ENCODE data around the gene GLO1. TPM values are rescaled to one million over a fixed set of nuclear protein-coding genes. Genes with fewer than 3 reads are reported as not detected.
"Not testable (repeated sequence)": the region's sequence is repeated elsewhere in the genome, so short reads cannot be mapped to it uniquely, and the experiment has no call there.

The GLO1 gene
- polyA plus RNA-seq, 1 experiment, result 123 TPM

- no peak for DNase-seq (ENCODE audit: low read depth, low spot score)
- Histone ChIP-seq H3K9me3 (ENCODE audit: control insufficient read depth, insufficient read depth, low read length) (no peaks in the 10 kb centered on the region; the same call in 1 of the 2 replicates), H3K4me3 (ENCODE audit: low read depth, low read length) (no peak overlapping the region), H3K27ac (ENCODE audit: low read depth, low read length) (no peak overlapping the region), H3K27me3 (ENCODE audit: control insufficient read depth, insufficient read depth, low read length) (peaks cover 6% of the 10 kb centered on the region)
- no peak for TF ChIP-seq CTCF (IDR thresholded peaks at IDR 0.05; ENCODE audit: low read depth, low read length)
- ChIA-PET CTCF (no interaction called here), POLR2A (no interaction called here)
These were observed 5.6 kb upstream of the GLO1 start for GRCh38 chr6:38708496-38708895.

- no peak for DNase-seq (ENCODE audit: low read depth, low spot score)
- Histone ChIP-seq H3K4me3 (ENCODE audit: low read depth, low read length) (no peak overlapping the region), H3K27me3 (ENCODE audit: control insufficient read depth, insufficient read depth, low read length) (peaks cover 6% of the 10 kb centered on the region), H3K27ac (ENCODE audit: low read depth, low read length) (no peak overlapping the region), H3K9me3 (ENCODE audit: control insufficient read depth, insufficient read depth, low read length) (no peaks in the 10 kb centered on the region; the same call in 1 of the 2 replicates)
- no peak for TF ChIP-seq CTCF (IDR thresholded peaks at IDR 0.05; ENCODE audit: low read depth, low read length)
- POLR2A ChIA-PET, result no interaction called here
- CTCF ChIA-PET, result no interaction called here
These were observed 3.0 kb upstream of the GLO1 start for GRCh38 chr6:38705924-38706323.

- H3K27ac ChIP-seq (ENCODE audit: low read depth, low read length), result no peak overlapping the region
- H3K4me3 ChIP-seq (ENCODE audit: low read depth, low read length), result no peak overlapping the region
- peaks cover 5% of the 10 kb centered on the region; the same call in 1 of the 2 replicates for H3K9me3 ChIP-seq (ENCODE audit: control insufficient read depth, insufficient read depth, low read length)
- no peak for DNase-seq (ENCODE audit: low read depth, low spot score)
- POLR2A ChIA-PET, result no interaction called here
- TF ChIP-seq CTCF (IDR thresholded peaks at IDR 0.05; ENCODE audit: low read depth, low read length), result no peak
- CTCF ChIA-PET, result no interaction called here
- peaks cover 3% of the 10 kb centered on the region for H3K27me3 ChIP-seq (ENCODE audit: control insufficient read depth, insufficient read depth, low read length)
These were observed 1.1 kb upstream of the GLO1 start for GRCh38 chr6:38703949-38704590.

GRCh38 chr6:38701551-38701950 is 1.4 kb downstream of the GLO1 start:
- Histone ChIP-seq H3K27ac (ENCODE audit: low read depth, low read length) (no peak overlapping the region), H3K9me3 (ENCODE audit: control insufficient read depth, insufficient read depth, low read length) (peaks cover 5% of the 10 kb centered on the region; the same call in 1 of the 2 replicates), H3K27me3 (ENCODE audit: control insufficient read depth, insufficient read depth, low read length) (peaks cover 3% of the 10 kb centered on the region), H3K4me3 (ENCODE audit: low read depth, low read length) (no peak overlapping the region)
- ChIA-PET POLR2A (no interaction called here), CTCF (no interaction called here)
- no peak for TF ChIP-seq CTCF (IDR thresholded peaks at IDR 0.05; ENCODE audit: low read depth, low read length)
- DNase-seq (ENCODE audit: low read depth, low spot score), result no peak

GRCh38 chr6:38699702-38700101 is 3.2 kb downstream of the GLO1 start:
- CTCF ChIA-PET; H3K4me3 ChIP-seq (ENCODE audit: low read depth, low read length); DNase-seq (ENCODE audit: low read depth, low spot score); POLR2A ChIA-PET; H3K27me3 ChIP-seq (ENCODE audit: control insufficient read depth, insufficient read depth, low read length); H3K9me3 ChIP-seq (ENCODE audit: control insufficient read depth, insufficient read depth, low read length); H3K27ac ChIP-seq (ENCODE audit: low read depth, low read length): not testable (repeated sequence)
